ENCODE measurements around the gene RAPH1.

GRCh38 chr2:203469546-203469945, 65.6 kb downstream of the RAPH1 start:
- TF ChIP-seq CTCF (IDR thresholded peaks at IDR 0.05; ENCODE audit: low read depth, low read length): no peak
- TF ChIP-seq POLR2A (IDR thresholded peaks at IDR 0.05; ENCODE audit: extremely low read depth, insufficient read length): no peak

Data from NB4 (cell line).